Measurements from ENCODE around the gene CFAP46.
A peak's percentile ranks its signal among the peaks of the same experiment; 100 is the strongest.

Gene CFAP46

DNA sequence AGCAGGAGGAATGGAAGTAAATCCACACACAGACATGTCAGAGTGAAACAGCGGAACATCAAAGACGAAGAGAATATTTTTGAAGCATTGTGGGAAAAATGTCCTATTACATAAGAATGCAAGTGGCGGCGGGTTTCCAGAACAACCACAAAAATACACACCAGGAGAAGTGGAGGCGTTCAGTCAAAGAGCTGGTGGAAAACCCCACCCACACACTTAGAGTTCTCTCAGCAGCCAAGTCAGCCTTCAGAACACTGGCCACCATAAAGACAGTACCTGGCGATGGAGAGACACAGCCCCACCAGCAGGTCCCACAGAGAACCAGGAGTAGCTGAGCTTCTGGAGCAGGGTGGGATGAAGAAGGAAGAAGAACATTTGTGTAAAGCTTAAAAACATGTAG lies 180.1 kb downstream of the CFAP46 start:
- DNase-seq = peak in 1 of 2 experiments; percentile 22

DNA sequence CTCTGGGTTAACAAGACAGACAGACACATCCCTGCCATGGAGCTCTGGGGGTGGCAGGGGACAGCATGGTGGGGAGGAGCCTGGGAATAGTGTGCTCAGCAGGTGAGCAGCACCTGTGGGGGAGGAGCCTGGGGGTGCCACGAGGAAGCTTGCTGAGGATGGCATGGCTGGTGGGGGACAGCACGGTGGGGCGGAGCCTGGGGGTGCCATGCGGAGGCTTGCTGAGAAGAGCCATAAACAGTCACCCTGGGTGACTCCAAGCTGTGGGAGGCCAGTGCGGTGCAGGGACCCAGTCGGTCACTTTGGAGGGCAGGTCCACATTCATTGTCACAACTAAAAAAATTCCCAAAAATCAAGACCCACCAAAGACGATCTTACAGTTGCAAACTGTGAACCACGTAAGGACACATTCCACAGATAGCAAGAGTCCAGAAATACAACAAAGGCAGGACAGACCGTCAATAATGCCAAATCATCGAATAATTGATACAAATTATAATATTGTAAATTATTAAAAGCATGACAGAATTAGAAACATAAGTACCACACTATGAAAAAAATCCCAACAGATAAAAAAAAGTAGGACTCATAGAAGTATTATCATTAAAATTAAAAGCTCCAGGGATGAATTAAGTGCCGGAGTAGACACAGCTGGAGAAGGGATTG lies 180.8 kb downstream of the CFAP46 start:
- no peak for DNase-seq

DNA sequence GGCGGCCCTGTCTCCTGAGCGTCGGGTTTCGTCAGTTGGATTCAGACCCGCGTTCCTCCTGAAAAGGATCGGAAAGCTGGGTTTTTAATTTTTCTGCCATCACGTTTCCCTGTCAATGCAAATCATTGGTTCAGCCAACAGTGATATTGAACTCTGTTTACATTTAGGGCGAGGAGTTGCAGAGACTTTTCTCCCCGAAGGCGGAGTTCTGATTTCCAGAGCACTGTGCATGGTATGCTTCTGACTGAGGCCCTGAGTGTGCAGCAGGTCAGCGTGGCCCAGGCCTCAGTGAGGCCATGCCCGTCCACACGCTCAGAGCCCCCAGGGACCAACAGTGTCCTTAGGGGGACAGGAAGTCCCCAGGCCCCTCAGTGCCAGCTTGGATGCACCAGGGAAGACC lies 183.5 kb downstream of the CFAP46 start:
- no peak for DNase-seq

Data from stimulated activated CD4-positive, alpha-beta T cell treated with anti-CD3 and anti-CD28 coated beads, Interleukin-4, amount 100 ng/mL, for 4 hours (primary cell).